ENCODE results near the gene SST.

Gene SST

DNA sequence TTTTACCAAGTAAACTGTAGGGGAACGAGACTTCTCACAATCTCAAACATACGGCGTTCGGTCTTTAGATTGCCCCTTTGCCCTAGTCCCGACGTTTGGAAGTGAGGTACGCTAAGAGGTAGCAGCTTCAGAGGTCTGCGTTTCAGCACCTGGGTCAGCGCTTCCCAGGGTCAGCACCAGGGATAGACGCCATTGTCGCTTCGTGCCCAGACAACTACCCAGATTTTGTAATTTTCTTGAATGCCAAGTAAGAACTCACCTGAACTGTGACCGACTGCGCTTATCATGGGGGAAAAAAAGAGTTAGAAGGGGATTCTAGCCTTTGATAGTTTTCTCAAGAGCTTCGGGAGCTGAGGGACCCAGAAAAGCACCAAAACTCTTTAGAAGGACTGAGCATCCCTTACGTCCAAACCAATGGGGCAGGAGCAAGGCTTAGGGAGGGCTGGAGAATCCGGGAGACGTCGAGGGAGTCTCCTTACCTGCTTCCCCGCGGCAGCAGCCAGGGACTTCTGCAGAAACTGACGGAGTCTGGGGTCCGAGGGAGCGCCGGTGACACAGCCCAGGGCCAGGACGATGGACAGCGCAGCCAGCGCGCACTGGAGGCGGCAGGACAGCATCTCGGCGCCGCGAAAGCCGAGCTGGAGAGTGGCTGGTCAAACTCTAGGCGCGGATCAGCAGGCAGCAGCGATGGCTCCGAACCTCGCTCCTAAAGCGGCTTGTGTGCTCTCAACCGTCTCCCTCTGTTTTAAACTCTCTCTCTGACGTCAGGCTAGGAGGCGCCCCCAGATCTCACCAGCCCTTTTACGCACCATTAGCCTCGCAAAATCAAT lies at the start of gene SST:
SST (minus strand) TSS at position 720 of the 830 bp plus-strand sequence; CDS start at position 617, 103 bp downstream.
- no peak for DNase-seq

DNA sequence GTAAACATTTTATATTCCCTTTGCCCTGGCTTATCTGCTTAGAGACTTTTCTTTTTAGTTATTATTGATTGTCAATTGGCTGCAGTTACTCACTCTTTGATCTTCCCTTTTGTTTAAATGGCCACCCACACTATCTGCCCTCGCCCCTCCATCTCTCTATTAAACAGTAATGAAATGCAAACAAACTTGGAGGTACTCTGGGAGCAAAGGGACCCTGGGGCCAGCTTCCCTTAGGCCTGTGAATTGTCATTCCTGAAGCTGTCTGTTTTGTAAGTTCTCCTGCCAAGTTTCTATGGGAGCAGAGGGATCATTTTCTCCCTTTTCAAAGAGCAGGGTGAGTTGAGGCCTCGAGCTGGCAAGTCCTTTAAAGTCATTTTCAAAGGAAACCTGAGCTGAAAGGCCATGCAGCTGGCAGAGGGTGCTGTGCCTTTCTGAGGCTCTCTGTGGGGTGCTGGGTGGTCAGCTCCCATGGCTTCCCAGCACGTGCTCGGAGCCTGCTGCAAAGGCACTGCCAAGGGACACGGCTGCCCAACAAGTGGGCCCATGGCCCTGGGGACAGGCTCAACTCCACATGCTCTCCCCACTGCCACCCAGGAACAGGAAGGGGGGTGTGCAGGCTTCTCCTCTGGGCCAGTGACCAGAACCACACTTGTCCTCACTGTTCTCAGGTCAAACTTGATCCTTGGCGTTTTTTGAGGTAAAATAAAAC lies 49.6 kb upstream of the SST start:
- no peak for DNase-seq

DNA sequence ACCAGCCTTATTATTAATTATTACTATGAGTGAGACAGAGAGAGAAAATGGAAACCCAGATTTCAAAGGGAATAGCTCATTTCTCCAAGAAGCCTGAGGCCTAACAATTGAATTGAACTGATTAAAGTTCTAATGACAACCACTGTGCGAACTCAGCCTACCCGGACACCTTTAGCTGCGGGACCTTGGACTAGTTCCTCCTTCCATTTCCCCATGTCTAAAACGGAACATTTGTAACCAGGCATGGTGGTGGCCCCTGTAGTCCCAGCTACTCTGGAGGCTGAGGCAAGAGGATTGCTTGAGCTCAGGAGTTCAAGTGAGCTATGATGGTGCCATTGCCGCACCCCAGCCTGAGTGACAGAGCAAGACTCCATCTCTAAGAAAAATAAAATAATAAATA lies 48.6 kb upstream of the SST start:
- no peak for DNase-seq

DNA sequence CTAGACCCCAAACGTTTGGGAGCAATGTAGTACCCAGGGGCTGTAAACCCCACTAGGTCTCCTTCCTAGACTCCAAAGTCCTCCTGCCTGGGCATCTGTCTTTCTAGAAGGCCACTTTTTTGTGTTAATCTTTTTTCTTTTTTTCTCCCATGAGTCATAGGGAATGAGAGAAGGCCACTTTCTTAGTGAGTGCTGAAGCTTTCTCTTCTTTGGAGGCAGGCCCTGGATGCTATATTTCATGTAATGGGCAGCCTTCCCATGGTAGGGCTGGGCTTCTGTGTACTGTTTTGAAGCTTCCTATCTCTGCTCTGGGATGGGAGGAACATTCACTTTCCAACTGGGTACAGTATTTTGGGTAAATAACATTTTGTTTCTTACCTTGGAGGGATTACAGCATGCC lies 47.4 kb upstream of the SST start:
- no peak for DNase-seq

DNA sequence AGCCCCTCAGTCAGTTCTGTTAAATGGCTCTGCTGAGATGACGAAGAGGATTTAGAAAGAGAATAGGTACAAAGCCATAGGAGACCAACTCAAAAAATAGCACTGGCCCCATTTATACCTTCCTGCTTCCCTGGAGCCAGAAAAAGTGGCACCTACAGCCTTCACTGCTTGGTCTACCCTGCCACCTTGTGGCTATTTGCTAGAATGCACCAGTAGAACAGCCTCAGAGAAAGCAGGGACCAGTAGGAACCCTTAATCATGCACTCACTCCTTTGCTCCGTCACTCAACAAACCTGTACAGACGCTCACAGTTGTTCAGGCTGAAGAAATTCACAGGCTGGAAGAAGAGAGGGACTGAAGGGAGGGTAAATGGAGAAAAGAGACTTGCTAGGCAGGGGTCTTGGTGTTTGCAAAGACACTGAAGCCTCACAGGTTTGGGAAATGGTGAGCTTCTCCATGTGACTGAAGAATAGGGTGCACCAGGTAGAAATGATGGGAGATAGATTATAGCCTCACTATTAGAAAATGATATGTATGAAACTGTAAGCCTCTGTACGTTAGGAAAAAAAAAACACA lies 44.3 kb upstream of the SST start:
- DNase-seq: peak in 1 of 2 experiments; percentile 55

DNA sequence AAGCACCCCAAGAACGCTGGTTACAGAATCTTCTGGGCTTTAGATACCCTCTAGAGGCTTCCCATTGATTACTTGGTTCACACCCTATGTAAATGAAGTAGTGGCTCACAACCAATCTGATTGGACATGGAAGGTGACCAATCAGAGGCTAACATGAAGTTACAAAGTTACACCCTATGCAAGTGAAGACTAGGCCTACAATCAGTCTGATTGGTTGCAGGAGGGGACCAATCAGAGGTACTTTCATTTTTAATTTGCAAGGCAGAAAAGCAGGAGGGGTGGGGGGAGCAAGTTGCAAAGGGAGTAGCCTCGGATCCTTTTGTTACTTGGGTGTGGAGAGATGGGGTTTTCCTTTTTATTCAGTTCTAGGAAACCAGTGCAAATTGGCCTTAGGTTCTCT lies 43.3 kb upstream of the SST start:
- DNase-seq: peak in 1 of 2 experiments; percentile 21

DNA sequence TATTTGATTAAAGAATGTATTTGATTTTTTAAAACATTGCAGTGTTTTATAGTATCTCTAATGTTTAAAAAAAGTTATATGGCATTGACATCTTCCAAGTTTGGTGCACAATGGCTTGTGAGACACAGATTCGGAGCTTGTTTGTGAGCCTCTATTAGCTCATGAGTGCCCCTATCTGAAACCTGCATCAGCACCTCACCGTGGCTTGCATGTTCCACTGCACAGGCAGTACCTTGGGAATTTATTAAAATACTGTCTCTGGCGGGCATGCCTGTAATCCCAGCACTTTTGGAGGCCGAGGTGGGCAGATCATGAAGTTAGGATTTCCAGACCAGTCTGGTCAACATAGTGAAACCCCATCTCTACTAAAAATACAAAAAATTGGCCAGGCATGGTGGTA lies 39.0 kb upstream of the SST start:
- DNase-seq: no peak

DNA sequence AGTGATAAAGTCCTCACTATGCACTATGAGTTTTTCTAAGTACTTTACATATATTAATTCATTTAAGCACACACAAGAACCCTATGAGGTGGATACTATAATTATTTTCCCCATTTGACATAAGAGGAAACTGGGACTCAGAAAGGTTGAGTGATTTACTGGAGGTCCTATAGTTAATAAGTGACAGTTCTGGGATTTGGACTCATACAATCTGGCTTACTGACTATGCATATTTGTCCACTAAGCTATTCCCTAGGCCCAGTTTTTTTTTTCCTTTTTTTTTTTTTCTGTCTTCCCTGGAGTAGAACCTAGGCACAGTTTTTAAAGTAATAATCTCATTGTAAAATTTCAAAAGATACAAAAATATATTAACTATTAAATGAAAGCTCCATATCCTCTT lies 38.5 kb upstream of the SST start:
- no peak for DNase-seq

DNA sequence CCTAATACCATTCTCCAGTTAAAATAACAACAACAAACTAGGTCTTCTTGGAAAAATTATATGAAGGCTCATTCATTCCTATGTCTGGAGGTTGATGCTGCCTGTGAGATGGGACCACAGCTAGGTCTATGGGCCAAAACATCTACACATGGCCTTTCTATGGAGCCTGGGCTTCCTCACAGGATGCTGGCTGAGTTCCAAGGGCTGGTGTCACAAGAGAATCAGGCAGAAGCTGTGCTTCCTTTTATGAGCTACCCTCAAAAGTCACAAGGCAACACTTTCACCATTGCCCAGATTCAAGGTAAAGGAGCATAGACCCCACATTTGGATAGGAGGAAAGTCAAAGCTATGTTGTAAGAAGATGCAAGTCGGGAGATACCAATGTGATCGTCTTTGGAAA lies 36.8 kb upstream of the SST start:
- DNase-seq: no peak

DNA sequence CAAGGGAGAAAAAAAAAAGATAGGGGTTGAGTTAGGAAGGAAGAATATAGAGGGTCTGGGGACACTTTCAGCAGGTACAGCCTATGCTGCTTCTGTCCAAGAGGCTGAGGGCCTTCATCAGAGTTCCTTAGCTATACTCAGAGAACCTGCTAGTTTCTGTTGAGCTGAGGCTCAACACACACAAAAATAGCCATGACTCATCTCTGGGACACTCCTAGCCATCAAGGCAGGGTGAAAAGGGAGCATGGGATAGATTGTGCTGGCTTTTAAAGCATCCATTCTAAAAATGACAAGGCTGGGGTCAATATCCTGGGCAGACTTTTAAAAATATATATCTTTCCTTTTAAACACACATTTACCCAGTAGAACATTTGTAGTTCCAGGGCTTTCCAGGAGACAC lies 35.0 kb upstream of the SST start:
- DNase-seq: no peak

DNA sequence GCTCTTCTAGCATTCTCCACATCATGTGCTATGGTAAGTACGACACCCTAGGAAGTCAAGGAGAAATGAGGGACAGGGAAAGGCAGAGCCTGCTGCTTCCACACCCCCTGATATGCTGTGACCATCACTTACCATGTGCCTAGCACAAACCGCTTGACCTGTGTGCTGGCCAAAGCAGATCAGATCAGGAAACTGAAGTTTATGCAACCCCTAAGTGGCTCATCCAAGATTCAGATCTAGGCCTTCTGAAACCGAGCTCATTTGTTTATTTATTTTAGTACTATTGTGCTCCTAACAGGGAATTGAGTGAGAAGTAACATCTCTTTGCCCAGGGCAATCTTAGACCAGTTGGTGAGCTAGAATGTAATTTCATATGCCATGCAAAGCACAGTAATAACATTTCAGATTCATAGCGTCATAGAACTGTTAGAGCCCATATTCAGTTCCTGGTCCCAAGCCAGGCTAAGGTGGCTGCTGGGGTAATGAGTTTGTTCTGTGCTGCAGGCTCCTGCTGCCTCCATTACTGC lies 32.4 kb upstream of the SST start, which contains the start of gene RTP2:
RTP2 (minus strand) TSS at position 51 of the 527 bp plus-strand sequence. CDS start 429 bp downstream, outside the sequence.
- DNase-seq: no peak

DNA sequence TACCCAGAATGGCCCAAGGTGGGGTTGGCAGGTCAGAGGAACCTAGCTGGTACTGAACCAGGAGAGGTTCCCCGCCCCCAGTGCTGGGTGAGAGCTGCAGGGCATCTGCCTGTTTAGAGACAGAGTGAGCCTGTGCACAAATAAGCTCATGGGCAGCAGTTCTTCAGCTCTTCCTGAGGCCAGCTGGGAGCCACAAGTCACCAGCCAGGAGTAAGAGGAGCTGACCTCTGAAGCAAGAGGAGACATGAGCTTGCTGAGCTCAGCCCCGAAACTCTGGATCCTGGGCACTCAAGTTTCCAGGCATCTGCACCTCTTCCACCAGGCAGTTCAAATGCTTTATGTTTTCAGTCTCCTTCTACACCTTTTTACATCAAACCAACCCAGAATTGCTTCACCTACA lies 30.1 kb upstream of the SST start:
- no peak for DNase-seq

DNA sequence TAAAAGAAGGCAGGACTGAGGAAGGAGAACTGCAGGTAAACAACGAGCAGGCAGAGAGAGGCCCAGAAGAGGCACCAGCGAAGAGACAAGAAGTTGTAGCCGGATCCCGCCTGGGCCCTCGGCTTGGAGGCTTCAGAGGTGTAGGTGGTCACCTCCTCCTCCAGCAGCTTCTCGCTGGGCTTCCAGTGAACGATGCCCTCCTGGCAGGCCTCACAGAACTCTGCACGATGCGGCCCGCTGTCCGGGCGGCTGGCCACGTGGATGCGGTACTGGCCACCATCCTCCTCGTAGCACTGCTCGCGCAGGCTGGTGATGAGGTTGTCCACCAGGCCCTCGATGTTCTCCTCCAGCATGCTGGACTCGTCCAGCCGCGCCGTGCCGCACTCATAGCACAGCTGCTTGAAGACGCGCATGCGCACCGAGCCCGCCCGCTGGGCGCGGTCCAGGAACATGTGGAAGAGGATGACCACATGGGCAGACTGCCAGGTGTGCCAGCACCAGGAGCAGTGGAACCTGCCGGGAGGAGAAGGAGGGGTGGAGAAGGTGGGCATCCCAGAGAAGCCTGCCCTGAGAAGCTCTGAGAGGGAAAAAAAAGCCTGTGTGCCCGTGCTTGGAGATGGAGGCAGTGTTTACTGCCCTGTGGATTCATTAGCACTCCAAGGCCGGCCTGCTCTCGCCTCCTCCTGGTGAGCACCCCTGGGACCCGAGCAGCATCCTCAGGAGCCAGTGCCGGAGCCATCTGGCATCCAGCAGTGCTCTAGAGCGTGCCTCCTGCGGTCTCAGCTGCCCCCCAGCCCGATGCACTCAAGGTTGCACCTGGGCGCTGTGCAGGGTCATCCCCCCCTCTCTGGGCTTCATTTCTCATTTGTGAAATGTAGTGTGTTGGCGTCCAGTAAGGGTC lies 28.6 kb upstream of the SST start:
- no peak for DNase-seq

DNA sequence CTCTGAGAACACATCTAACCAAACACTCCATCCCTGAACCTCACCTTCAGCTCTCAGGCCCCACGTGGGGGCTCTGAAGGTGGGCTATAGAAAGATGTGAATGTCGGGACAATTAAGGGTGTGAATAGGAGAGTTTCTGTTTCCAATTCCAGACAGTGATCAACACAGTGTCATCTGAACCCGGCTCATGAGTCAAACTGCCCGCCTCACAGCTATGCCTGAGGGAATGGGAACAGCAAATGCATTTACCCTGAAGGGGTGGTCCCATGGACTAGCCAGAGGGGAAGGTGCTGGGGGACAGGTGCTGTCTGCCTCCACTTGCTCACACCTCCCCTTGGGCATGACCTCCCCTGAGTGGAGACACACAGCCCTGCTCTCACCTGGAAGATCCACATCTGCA lies 25.8 kb upstream of the SST start:
- no peak for DNase-seq

DNA sequence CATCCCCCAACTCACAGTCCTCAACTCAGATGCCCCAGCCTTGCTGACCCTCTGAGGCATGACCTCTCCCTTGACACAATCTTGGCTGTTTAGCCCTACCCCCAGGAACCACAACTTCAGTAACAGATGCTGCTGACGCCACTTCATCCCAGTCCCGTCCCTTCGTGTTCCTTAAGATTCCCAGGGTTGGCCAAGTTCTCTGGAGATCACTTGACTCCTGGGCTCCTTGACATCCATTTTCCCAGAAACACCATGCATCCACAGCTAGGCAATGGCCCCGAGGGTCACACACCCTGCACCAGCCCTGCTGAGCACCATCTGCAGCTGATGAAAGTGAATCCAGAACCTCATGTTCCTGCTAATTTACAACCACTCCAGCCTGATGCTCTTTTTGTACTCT lies 25.3 kb upstream of the SST start:
- DNase-seq: no peak

DNA sequence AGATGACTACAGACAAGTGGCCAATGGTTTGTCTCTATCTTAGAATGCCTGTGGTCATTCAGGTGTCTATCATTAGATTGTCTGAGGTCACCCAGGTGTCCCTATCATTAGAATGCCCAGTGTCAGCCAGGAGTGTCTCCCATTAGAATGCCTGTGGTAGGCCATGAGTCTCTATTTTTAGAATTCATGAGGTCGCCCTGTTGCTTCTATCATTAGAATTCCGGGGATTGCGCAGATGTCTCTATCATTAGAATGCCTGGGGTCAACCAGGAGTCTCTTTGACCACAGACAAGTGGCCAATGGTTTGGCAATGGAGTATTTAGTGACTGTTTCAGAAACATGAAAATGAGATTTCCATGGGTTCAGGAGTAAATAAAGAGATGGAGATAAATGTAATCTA lies 24.6 kb upstream of the SST start:
- DNase-seq: no peak

DNA sequence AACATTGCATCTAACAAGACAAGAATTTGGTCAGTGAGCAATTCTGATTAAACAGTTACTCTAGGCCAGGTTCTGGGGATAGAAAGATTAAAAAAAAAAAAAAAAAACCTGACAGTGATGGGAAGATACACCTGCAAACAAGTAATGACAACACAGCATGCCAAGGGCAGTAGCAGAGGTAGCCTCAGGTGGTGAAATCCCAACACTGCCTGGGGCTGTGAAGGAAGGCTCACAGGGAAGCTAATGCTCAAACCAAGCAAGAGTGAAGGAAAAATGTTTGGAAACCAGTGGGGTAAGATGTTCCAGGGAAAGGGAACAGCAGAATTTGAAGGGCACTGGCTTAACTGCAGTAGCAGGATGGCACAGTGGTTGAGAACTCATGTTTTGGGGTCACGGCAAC lies 23.2 kb upstream of the SST start:
- DNase-seq: no peak

DNA sequence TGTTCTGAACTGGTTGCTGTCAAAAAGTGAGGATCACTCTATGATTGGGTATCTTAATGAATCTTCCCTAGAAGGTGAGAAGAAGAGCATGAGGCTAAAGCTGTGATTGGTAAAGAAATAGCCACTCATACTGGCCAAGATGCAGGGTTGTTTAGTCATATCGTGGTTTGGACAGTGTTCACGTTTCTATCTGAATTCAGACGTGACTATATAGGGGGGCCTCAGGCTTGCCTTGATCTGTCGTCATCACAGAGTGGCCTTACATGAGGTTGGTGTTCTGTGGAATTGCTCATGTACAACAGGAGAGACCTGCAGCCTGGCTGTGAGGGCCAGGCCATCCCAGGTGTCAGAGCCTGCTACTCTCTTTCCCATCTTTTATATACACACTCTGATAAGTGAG lies 19.8 kb upstream of the SST start:
- no peak for DNase-seq

DNA sequence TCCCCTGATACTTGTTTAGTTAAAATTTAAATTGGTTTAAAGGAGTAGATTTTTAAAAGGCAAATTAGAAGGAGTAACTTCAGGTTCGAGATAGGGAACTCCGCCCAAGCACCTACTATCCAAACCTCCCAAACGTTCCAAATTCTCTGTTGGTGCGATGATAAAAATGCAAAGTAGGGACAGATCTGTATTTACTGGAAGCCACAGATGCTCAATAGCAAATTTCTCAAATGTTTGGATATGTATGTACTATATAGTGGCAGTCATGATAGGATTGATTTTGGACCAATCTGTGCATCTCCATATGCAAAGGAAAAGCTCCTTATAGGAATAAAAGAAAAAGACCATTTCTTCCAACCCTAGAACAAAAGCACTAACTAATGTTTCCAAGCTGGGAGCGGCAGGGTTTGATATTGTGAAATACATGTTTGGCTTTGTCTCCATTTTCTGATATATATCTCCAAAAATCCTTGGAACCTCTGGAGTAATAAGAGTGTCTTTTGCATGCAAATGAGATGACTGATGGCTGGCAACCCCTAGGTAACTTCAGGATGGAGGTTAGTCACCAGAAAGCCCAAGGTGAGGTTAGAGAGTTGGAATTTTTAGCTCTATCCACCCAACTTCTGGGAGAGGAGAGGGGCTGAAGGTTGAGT lies 16.6 kb upstream of the SST start:
- DNase-seq: no peak

DNA sequence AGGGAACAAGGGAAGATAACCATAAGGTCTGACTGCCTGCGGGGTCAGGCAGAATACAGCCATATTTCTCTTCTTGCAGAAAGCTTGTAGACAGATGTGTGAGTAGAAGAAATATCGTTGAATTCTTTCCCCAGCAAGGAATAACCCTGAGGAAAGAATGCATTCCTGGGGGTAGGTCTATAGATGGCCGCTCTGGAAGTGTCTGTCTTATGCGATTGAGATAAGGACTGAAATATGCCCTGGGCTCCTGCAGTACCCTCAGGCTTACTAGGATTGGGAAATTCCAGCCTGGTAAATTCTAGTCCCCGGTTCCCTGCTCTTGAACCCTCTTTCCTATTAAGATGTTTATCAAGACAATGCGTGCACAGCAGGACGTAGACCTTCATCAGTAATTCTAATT lies 15.8 kb upstream of the SST start:
- DNase-seq: no peak

DNA sequence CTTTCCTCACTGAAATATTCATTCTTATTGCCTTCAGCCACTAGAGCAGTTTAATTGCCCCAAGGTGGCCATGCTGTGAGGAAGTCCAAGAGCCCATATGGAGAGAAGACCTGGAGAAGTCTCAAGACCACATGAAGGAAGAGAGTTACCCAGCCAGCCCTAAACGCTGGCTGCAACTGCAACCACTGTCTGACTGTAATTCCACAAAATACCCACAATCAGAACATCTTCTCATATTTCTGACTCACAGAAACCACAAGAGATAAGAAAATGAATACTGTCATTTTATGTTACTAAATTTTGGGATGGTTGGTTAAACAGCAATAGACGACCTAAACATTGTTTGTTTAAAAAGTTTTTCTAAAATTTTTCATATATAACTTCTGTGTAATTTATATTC lies 14.7 kb upstream of the SST start:
- no peak for DNase-seq

DNA sequence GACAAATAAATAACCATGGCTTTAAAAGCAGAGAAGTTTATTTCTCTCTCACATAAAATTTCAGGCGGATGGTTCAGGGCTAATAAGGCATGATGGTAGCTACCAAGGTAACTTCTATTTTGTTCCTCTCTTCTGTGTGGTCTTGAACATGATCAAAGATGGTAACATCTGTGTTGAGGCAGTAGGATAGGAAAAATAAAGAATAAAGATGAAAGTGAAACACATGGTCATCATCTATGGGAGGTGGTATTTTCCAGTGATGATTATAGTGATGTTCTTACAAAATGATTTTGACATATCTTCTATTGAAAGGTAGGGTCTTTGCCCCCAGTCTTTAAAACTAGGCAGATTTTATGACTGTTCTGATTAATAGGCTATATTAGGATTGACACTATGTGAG lies 14.2 kb upstream of the SST start:
- no peak for DNase-seq
